Uterus (tissue), 4 donors: Measurements from ENCODE around the gene PLEKHJ1. TPM values are rescaled to one million over a fixed set of nuclear protein-coding genes. Genes with fewer than 3 reads are reported as not detected.

Experiments used
- DNase-seq, 2 donors: peaks; one replicate each; pipeline ENCODE4 v3.0.0-alpha.2; 2019 to 2020
- H3K27ac ChIP-seq, 2 donors: fragments of 200-600 bp; sonication (generic); 1 replicate in 1 of 2; 2 replicates in 1 of 2; pipeline ENCODE4 v1.5.1; 2016 to 2018
- H3K27me3 ChIP-seq, 2 donors: fragments of 200-600 bp; sonication (generic); one replicate each; pipeline ENCODE4 v1.5.1; 2018 to 2019; ENCODE audit warnings: control low read depth in 1 of 2
- H3K36me3 ChIP-seq, 2 donors: fragments of 200-600 bp; sonication (generic); one replicate each; pipeline ENCODE4 v1.5.1; 2019; ENCODE audit warnings: control low read depth in 1 of 2
- H3K4me1 ChIP-seq, 2 donors: fragments of 200-600 bp; sonication (generic); one replicate each; pipeline ENCODE4 v1.5.1; 2018 to 2019; ENCODE audit warnings: control low read depth in 1 of 2
- H3K4me3 ChIP-seq, 2 donors: fragments of 200-600 bp; sonication (generic); 1 replicate in 1 of 2; 2 replicates in 1 of 2; pipeline ENCODE4 v1.5.1; 2018 to 2019; ENCODE audit warnings: mild to moderate bottlenecking in 1 of 2
- H3K9me3 ChIP-seq, 2 donors: fragments of 200-600 bp; sonication (generic); one replicate each; pipeline ENCODE4 v1.5.1; 2019; ENCODE audit warnings: control low read depth in 1 of 2
- POLR2A ChIP-seq, 2 donors: fragments of 450-650 bp; IDR thresholded peaks; one replicate each; pipeline ENCODE4 v1.6.1; 2016; ENCODE audit warnings: antibody characterized with exemption in 2 of 2, mild to moderate bottlenecking in 1 of 2, moderate library complexity in 1 of 2
- intact Hi-C: fragments of 100-400 bp; cut with DNase I; formaldehyde crosslinking; loops from one replicate; pipeline ENCODE4 v1.15.1; 2023; ENCODE audit warnings: low total_unique reads
- total RNA-seq, 4 donors: library from RNA; depleted of rRNA in 3 of 4; stranded (reverse); fragments of >200 nt in 3 of 4; gene quantifications; one replicate each; pipeline versions ENCODE4 v1.1.0 to v1.2.4, GENCODE V29; 2014 to 2023
- TF ChIP-seq, protein P1 (sequence below), 4 experiments: fragments of 200-600 bp in 2 of 4; fragments of 450-650 bp in 2 of 4; sonication (generic) in 2 of 4; IDR thresholded peaks; one replicate each; pipeline ENCODE4 v1.5.1; 2016 to 2019; ENCODE audit warnings: antibody characterized with exemption in 4 of 4, mild to moderate bottlenecking in 2 of 4, moderate library complexity in 1 of 4
- donor health status: DM: yes; HTN: yes; CAD: no.

Gene PLEKHJ1
- total RNA-seq, 4 donors from 2014 or later, result 5.9 to 56.7 (median 30.1) TPM

DNA sequence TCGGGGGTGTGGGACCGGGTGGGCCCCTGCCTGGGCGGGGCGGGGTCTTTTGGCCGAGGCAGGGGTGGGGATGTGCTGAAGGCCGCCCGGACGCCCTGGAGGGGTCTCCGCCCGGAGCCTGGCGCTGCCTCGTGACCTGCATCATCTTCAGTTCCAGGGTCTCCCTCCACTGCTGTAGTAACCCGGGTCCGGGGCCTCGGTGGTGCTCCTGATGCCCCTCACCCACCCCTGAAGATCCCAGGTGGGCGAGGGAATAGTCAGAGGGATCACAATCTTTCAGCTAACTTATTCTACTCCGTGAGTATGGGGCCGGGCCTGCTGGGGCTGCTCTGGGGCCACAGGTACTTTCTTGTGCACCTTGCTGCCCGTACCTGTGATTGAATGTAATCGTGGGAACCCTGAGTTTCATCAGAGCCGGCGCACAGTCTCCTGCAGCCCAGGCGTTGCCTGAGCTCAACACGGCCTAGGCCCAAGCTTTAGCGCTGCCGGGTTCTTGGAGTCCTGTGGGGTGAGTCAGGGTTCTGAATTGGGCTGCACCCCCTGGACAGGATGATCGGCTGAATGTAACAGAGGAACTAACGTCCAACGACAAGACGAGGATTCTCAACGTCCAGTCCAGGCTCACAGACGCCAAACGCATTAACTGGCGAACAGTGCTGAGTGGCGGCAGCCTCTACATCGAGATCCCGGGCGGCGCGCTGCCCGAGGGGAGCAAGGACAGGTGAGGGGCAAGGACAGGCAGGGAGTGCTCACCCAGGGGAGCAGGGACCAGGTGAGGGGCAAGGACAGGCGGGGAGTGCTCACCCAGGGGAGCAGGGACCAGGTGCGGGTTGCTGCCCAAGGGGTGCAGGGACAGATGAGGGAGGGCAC, 35.3 kb upstream of the PLEKHJ1 start:
- Histone ChIP-seq H3K36me3 (no peaks in the 10 kb centered on the region), H3K27me3 (no peaks in the 10 kb centered on the region), H3K27ac (peak overlapping the region; percentile 98 to 100), H3K4me1 (peaks cover 3 to 20% of the 10 kb centered on the region in 2 donors), H3K4me3 (peak overlapping the region; percentile 98 to 99), H3K9me3 (no peaks in the 10 kb centered on the region)
- peak in 1 of 2 donors; percentile 40 for DNase-seq
- no peak for TF ChIP-seq POLR2A (IDR thresholded peaks at IDR 0.05)
- TF ChIP-seq, protein P1, sequence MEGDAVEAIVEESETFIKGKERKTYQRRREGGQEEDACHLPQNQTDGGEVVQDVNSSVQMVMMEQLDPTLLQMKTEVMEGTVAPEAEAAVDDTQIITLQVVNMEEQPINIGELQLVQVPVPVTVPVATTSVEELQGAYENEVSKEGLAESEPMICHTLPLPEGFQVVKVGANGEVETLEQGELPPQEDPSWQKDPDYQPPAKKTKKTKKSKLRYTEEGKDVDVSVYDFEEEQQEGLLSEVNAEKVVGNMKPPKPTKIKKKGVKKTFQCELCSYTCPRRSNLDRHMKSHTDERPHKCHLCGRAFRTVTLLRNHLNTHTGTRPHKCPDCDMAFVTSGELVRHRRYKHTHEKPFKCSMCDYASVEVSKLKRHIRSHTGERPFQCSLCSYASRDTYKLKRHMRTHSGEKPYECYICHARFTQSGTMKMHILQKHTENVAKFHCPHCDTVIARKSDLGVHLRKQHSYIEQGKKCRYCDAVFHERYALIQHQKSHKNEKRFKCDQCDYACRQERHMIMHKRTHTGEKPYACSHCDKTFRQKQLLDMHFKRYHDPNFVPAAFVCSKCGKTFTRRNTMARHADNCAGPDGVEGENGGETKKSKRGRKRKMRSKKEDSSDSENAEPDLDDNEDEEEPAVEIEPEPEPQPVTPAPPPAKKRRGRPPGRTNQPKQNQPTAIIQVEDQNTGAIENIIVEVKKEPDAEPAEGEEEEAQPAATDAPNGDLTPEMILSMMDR (IDR thresholded peaks at IDR 0.05), result no peak
- intact Hi-C loops, result loop anchor here (5.0 to 10.0 kb wide), 2 partner anchors 34 to 117 kb away; partner anchors contain the start of genes AP3D1, PLEKHJ1 and SF3A2

GRCh38 chr19:2270423-2271233, 34.5 kb upstream of the PLEKHJ1 start:
- Histone ChIP-seq H3K4me1 (peaks cover 3 to 16% of the 10 kb centered on the region in 2 donors), H3K9me3 (no peaks in the 10 kb centered on the region), H3K4me3 (peak overlapping the region; percentile 98 to 99), H3K36me3 (no peaks in the 10 kb centered on the region), H3K27me3 (no peaks in the 10 kb centered on the region), H3K27ac (peak overlapping the region; percentile 98 to 100)
- DNase-seq, result peak; percentile 86 to 90
- peak; percentile 79 to 80 for TF ChIP-seq POLR2A (IDR thresholded peaks at IDR 0.05)
- TF ChIP-seq, protein P1 (IDR thresholded peaks at IDR 0.05), result no peak
- intact Hi-C loops, result loop anchor here (5.0 to 10.0 kb wide), 2 partner anchors 33 to 116 kb away; partner anchors contain the start of genes AP3D1, PLEKHJ1 and SF3A2

DNA sequence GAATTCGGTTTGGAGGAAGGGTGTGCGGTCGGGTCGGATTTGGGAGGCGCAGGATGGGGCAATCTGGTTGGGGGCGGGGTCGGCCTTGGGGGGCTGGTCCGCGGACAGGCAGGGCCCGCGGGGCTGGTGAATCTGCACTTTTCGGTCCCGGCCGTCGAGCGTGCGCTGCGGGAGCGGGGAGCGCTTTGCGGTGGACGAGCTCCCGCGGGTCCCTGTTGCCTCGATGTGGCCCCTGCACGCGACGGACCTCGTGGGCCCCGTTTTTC, 34.0 kb upstream of the PLEKHJ1 start:
- Histone ChIP-seq H3K27ac (peak overlapping the region; percentile 98 to 100), H3K36me3 (no peaks in the 10 kb centered on the region), H3K4me3 (peak overlapping the region; percentile 98 to 99), H3K9me3 (no peaks in the 10 kb centered on the region), H3K27me3 (no peaks in the 10 kb centered on the region), H3K4me1 (peaks cover 3 to 12% of the 10 kb centered on the region in 2 donors)
- peak; percentile 51 to 62 for DNase-seq
- TF ChIP-seq, protein P1 (IDR thresholded peaks at IDR 0.05), result no peak
- no peak for TF ChIP-seq POLR2A (IDR thresholded peaks at IDR 0.05)
- intact Hi-C loops, result loop anchor here (5.0 to 10.0 kb wide), 2 partner anchors 33 to 115 kb away; partner anchors contain the start of genes AP3D1, PLEKHJ1 and SF3A2

DNA sequence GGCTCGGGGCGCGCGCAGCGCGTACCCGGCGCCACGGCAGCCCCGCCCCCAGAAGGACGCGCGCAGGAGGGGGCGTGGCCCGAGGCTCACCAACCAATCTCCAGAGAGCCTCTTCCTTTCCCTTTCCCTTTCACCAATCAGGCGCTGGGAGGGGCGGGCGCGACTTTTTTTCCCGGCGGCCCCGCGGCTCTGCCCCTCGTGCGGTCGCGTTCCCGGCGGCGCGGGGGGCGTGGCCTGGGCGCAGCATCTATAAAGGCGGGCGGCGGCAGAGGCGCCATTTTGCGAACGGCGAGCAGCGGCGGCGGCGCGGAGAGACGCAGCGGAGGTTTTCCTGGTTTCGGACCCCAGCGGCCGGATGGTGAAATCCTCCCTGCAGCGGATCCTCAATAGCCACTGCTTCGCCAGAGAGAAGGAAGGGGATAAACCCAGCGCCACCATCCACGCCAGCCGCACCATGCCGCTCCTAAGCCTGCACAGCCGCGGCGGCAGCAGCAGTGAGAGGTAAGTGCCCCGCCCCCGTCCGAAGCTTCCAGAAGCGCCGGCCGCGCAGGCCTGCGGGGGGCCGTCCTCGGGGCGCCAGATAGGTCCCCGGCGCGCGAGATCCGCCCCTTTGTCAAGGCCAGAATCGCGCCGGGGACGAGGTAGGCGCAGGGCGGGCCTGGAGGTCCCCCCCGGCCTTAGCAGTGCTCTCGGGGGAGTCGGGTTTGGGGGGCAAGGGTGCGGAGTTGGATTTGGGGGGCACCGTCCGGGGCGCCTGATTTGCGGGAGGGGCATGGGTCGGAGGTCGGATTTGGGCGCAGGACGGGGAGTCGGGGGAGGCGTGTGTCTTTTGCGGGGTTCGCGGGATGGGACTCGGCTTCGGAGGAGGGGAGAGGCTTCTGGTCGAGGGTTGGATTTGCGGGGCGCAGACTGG, 33.4 kb upstream of the PLEKHJ1 start:
- peaks cover 3 to 12% of the 10 kb centered on the region in 2 donors for H3K4me1 ChIP-seq
- H3K27ac ChIP-seq, result peak overlapping the region; percentile 98 to 100
- H3K27me3 ChIP-seq, result no peaks in the 10 kb centered on the region
- DNase-seq, result peak; percentile 98 to 99
- no peaks in the 10 kb centered on the region for H3K36me3 ChIP-seq
- H3K4me3 ChIP-seq, result peak overlapping the region; percentile 98 to 99
- intact Hi-C loops, result loop anchor here (5.0 to 10.0 kb wide), 2 partner anchors 32 to 115 kb away; partner anchors contain the start of genes AP3D1, PLEKHJ1 and SF3A2
- no peaks in the 10 kb centered on the region for H3K9me3 ChIP-seq
- TF ChIP-seq, protein P1 (IDR thresholded peaks at IDR 0.05), result peak in 1 of 4 experiments; percentile 69
- peak; percentile 99 to 100 for TF ChIP-seq POLR2A (IDR thresholded peaks at IDR 0.05)
